GM12878 (cell line): ENCODE data around the gene UBXN11. TPM values are rescaled to one million over a fixed set of nuclear protein-coding genes. Genes with fewer than 3 reads are reported as not detected.

Source experiments
- ATAC-seq: fragments of 200-7000 bp; cut with Tn5 transposase; 3 replicates; pipeline ENCODE4 v1.9.1; 2020; ENCODE audit warnings: mild to moderate bottlenecking, moderate library complexity
- BruUV-seq: library from RNA; stranded (reverse); fragments of 400-500 nt; replicated peaks from 2 replicates; lab custom pipeline; 2021; lab: Mats Ljungman, UMichigan
- CTCF ChIA-PET: fragments of 300-600 bp; sonication (Branson Sonifier 250); formaldehyde crosslinking; extraction: SDS; loops from one replicate; lab custom pipeline; 2021; ENCODE audit warnings: inconsistent platforms; lab: Yijun Ruan, JAX
- POLR2A ChIA-PET: fragments of 350-600 bp; formaldehyde crosslinking; extraction: SDS; loops from one replicate; lab custom pipeline; 2021; ENCODE audit warnings: inconsistent platforms; lab: Charles Lee
- RAD21 ChIA-PET: fragments of 300-600 bp; sonication (Branson Sonifier 250); formaldehyde crosslinking; loops from one replicate; lab custom pipeline; 2023; ENCODE audit warnings: antibody characterized with exemption; ENCODE audit not compliant: unreplicated experiment; lab: Charles Lee
- SMC1A ChIA-PET: fragments of 300-600 bp; sonication (Branson Sonifier 250); formaldehyde crosslinking; loops from one replicate; lab custom pipeline; 2023; ENCODE audit not compliant: unreplicated experiment, uncharacterized antibody; lab: Charles Lee
- DNase-seq: peaks from one replicate; pipeline ENCODE4 v3.0.0-alpha.2; 2011; ENCODE audit warnings: low read depth, low spot score
- FAIRE-seq: peaks from 3 replicates; lab custom pipeline; 2011; peaks lifted over from hg19 to GRCh38; lab: Jason Lieb, UNC
- H2AFZ ChIP-seq: 2 replicates; pipeline ENCODE4 v1.6.0; 2011; ENCODE audit warnings: low read depth, low read length, control low read depth; ENCODE audit not compliant: control insufficient read depth
- H3K27ac ChIP-seq: 2 replicates; pipeline ENCODE4 v1.5.1; 2011; ENCODE audit warnings: control low read depth; ENCODE audit not compliant: control insufficient read depth, insufficient read depth
- H3K27me3 ChIP-seq, 2 experiments: replicated peaks in 1 of 2; 2 replicates each; pipeline versions ENCODE4 v1.6.0 to v1.6.1; 2011; ENCODE audit warnings: low read length in 1 of 2; ENCODE audit not compliant: control insufficient read depth in 2 of 2, insufficient read depth in 2 of 2
- H3K36me3 ChIP-seq, 2 experiments: 2 replicates each; pipeline ENCODE4 v1.5.1; 2011; ENCODE audit warnings: low read length in 1 of 2; ENCODE audit not compliant: control insufficient read depth in 2 of 2, insufficient read depth in 2 of 2
- H3K4me1 ChIP-seq: 2 replicates; pipeline ENCODE4 v1.6.1; 2011; ENCODE audit warnings: mild to moderate bottlenecking, low read length, moderate library complexity, mixed read lengths; ENCODE audit not compliant: control insufficient read depth, insufficient read depth
- H3K4me2 ChIP-seq: 2 replicates; pipeline ENCODE4 v1.6.0; 2011; ENCODE audit warnings: control low read depth; ENCODE audit not compliant: control insufficient read depth, insufficient read depth
- H3K4me3 ChIP-seq: fragments of 200-600 bp; sonication (generic); 2 replicates; pipeline ENCODE4 v1.5.1; 2016
- H3K79me2 ChIP-seq: 2 replicates; pipeline ENCODE4 v1.6.0; 2011; ENCODE audit warnings: low read length; ENCODE audit not compliant: control insufficient read depth, insufficient read depth
- H3K9ac ChIP-seq: 2 replicates; pipeline ENCODE4 v1.8.0; 2011; ENCODE audit warnings: low read length, control low read depth, mixed read lengths; ENCODE audit not compliant: control insufficient read depth, insufficient read depth
- H3K9me3 ChIP-seq: replicated peaks from 3 replicates; pipeline ENCODE4 v1.5.1; 2011; ENCODE audit warnings: mild to moderate bottlenecking, low read length; ENCODE audit not compliant: control insufficient read depth, insufficient read depth
- H4K20me1 ChIP-seq: 2 replicates; pipeline ENCODE4 v1.6.0; 2011; ENCODE audit not compliant: control insufficient read depth, insufficient read depth
- E2F4 ChIP-seq: IDR thresholded peaks from 2 replicates; pipeline ENCODE4 v1.6.1; 2012; ENCODE audit warnings: low read depth, low read length, improper control_type of control experiment
- E4F1 ChIP-seq: fragments of 450-650 bp; IDR thresholded peaks from 2 replicates; pipeline ENCODE4 v1.6.1; 2018; ENCODE audit warnings: borderline replicate concordance, mild to moderate bottlenecking; ENCODE audit not compliant: partially characterized antibody
- MEF2B ChIP-seq: fragments of 450-650 bp; IDR thresholded peaks from 2 replicates; pipeline ENCODE4 v1.6.1; 2018; ENCODE audit warnings: mild to moderate bottlenecking, moderate library complexity; ENCODE audit not compliant: partially characterized antibody, poor library complexity, severe bottlenecking
- SMC3 ChIP-seq: IDR thresholded peaks from 2 replicates; pipeline ENCODE4 v1.6.1; 2011; ENCODE audit warnings: low read length, improper control_type of control experiment, borderline replicate concordance
- ZZZ3 ChIP-seq: IDR thresholded peaks from 2 replicates; pipeline ENCODE4 v1.6.1; 2011; ENCODE audit warnings: low read depth; ENCODE audit not compliant: control insufficient read depth, insufficient read length
- WGBS: methylation state at CpG from one replicate; pipeline ENCODE4 v1.1.6; 2016; ENCODE audit warnings: low lambda C conversion rate; ENCODE audit not compliant: insufficient replicate concordance, insufficient coverage; ENCODE audit errors: missing lambda C conversion rate; 5-methylcytosine and 5-hydroxymethylcytosine counted together
- in situ Hi-C: fragments of 300-500 bp; cut with MboI; formaldehyde crosslinking; loops from 9 replicates; pipeline ENCODE4 v1.14.3; 2018; ENCODE audit warnings: mixed read lengths
- intact Hi-C: fragments of 100-400 bp; cut with micrococcal nuclease; formaldehyde crosslinking; loops from one replicate; pipeline ENCODE4 v1.14.2; 2022; ENCODE audit not compliant: unreplicated experiment
- polyA plus RNA-seq, 11 experiments: library from polyadenylated mRNA; depleted of rRNA in 4 of 11; unstranded in 6 of 11; stranded (reverse) in 5 of 11; fragments of >200 nt; fragmentation: Nextera tagmentation in 4 of 11; fragmentation: Illumina TruSeq in 1 of 11; extraction: Ambion mirVana in 4 of 11; extraction: Trizol in 1 of 11; gene quantifications; 1 replicate in 1 of 11; 2 replicates in 10 of 11; pipeline versions ENCODE4 v1.2.1 to v1.2.3, GENCODE V29; 2011 to 2016; ENCODE audit warnings: inconsistent platforms in 2 of 11, missing spikeins in 2 of 11, low read depth in 1 of 11
- total RNA-seq, 4 experiments: library from RNA; depleted of rRNA in 3 of 4; stranded (reverse); fragments of >200 nt in 3 of 4; fragmentation: Illumina TruSeq in 1 of 4; extraction: Trizol in 1 of 4; gene quantifications; 2 replicates each; pipeline versions ENCODE4 v1.2.1 to v1.2.3, GENCODE V29; 2013 to 2021

UBXN11 gene
- total and polyA plus RNA-seq, 10 of the 15 experiments (the other 5 are each of a cell fraction or from before 2014, with no cell fraction given) = 0.32 to 34.4 (median 9.6) TPM

- RAD21 ChIA-PET = no interaction called here
- POLR2A ChIA-PET = no interaction called here
- no peak for FAIRE-seq
- TF ChIP-seq E4F1 = no peak
- TF ChIP-seq SMC3 = no peak
- no peak for TF ChIP-seq MEF2B
- no peak for TF ChIP-seq E2F4
- TF ChIP-seq ZZZ3 = no peak
- Histone ChIP-seq H3K36me3 (peaks cover 15 to 31% of the 10 kb centered on the region in 2 experiments), H4K20me1 (no peaks in the 10 kb centered on the region), H3K4me1 (no peaks in the 10 kb centered on the region), H3K4me2 (no peak overlapping the region), H3K27ac (no peak overlapping the region), H3K27me3 (no peaks in the 10 kb centered on the region), H3K9me3 (no peaks in the 10 kb centered on the region), H3K9ac (no peak overlapping the region), H3K4me3 (no peak overlapping the region), H2AFZ (no peak overlapping the region), H3K79me2 (no peaks in the 10 kb centered on the region)
- WGBS = 82% methylated on average over 5 of the region's 5 CpGs
- DNase-seq = no peak
- SMC1A ChIA-PET = no interaction called here
- BruUV-seq = no TSS peak
- CTCF ChIA-PET = interaction anchor here (1.5 kb wide), 1 partner anchor 25 kb away, joined by 4 read pairs; the partner anchor contains the start of gene CEP85
- in situ Hi-C loops (no loop called here), intact Hi-C loops (no loop called here)
- no peak for ATAC-seq
Measured at GRCh38 chr1:26259578-26259977, 46.9 kb downstream of the UBXN11 start.
